Measurements from ENCODE around the gene TASL.

The TASL gene

DNA sequence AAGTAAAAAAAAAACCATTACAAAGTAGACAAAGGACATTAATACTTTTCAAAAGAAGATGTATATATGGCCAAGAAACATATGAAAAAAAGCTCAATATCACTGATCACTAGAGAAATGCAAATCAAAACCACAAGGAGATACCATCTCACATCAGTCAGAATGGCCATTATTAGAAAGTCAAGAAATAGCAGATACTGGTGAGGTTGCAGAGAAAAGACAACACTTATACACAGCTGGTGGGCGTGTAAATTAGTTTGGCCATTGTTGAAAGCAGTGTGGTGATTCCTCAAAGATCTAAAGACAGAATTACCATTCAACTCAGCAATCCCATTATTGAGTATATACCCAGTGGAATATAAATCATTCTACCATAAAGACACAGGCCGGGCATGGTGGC, 39.3 kb downstream of the TASL start:
- Mint-ChIP-seq H3K9me3 (no peaks in the 10 kb centered on the region), H3K4me1 (ENCODE audit: low read depth) (no peaks in the 10 kb centered on the region), H3K27ac (no peak overlapping the region), H3K4me3 (no peak overlapping the region), H3K36me3 (ENCODE audit: low read depth) (no peaks in the 10 kb centered on the region), H3K27me3 (ENCODE audit: low read depth) (no peaks in the 10 kb centered on the region)

DNA sequence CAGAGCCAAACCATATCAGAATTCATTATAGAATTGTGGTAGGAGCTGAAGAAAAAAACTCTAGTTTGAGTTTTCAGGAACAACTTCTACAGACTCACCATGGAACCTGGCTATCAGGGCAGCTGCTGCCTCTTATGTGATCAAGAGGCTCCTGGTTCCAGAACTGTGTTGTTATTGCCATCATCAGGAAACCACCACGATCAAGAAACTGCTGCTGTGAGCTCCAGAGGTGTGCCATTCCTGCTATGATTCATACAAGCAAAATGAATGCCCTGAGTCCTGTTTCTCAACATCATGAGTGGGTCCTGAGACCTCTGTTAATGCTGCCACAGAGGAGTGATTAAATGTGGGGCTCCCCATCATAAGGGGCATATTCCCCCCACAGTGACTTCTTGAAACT, 43.7 kb downstream of the TASL start:
- Mint-ChIP-seq H3K9me3 (no peaks in the 10 kb centered on the region), H3K27ac (no peak overlapping the region), H3K4me1 (ENCODE audit: low read depth) (peaks cover 2% of the 10 kb centered on the region), H3K36me3 (ENCODE audit: low read depth) (no peaks in the 10 kb centered on the region), H3K4me3 (no peak overlapping the region), H3K27me3 (ENCODE audit: low read depth) (peaks cover 4% of the 10 kb centered on the region)

DNA sequence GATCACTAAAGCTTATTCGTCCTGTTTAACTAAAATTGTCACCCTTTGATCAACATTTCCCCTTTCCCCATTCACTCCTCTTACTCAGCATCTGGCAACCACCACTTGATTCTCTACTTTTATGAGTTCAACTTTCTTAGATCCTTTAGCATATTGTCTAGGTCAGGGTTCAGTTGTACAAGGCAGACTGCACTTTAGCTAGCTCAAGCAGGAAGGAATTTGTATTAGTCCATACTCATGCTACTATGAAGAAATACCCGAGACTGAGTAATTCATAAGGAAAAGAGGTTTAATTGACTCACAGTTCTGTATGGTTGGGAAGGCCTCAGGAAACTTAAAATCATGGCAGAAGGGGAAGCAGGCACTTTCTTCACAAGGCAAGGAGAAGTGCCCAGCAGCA, 44.3 kb downstream of the TASL start:
- H3K27me3 Mint-ChIP-seq (ENCODE audit: low read depth): peaks cover 4% of the 10 kb centered on the region
- no peak overlapping the region for H3K4me3 Mint-ChIP-seq
- no peaks in the 10 kb centered on the region for H3K36me3 Mint-ChIP-seq (ENCODE audit: low read depth)
- H3K9me3 Mint-ChIP-seq: no peaks in the 10 kb centered on the region
- no peak overlapping the region for H3K27ac Mint-ChIP-seq
- H3K4me1 Mint-ChIP-seq (ENCODE audit: low read depth): peaks cover 2% of the 10 kb centered on the region

DNA sequence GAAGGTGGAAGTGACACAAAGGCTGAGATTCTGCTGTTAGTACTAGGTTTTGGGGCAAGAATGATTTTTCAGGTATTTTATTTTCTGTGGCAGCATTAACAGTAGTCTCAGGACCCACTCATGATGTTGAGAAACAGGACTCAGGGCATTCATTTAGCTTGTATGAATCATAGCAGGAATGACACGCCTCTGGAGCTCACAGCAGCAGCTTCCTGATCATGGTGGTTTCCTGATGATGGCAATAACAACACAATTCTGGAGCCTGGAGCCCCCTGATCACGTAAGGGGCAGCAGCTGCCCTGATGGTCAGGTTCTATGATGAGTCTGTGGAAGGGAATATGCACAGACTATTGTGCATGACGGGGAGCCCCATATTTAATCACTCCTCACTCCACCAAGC, 47.0 kb downstream of the TASL start:
- peaks cover 2% of the 10 kb centered on the region for H3K4me1 Mint-ChIP-seq (ENCODE audit: low read depth)
- H3K4me3 Mint-ChIP-seq: no peak overlapping the region
- H3K9me3 Mint-ChIP-seq: no peaks in the 10 kb centered on the region
- no peak overlapping the region for H3K27ac Mint-ChIP-seq
- H3K27me3 Mint-ChIP-seq (ENCODE audit: low read depth): peaks cover 4% of the 10 kb centered on the region
- no peaks in the 10 kb centered on the region for H3K36me3 Mint-ChIP-seq (ENCODE audit: low read depth)

GRCh38 chrX:30525732-30526131, 51.8 kb downstream of the TASL start:
- no peaks in the 10 kb centered on the region for H3K9me3 Mint-ChIP-seq
- peaks cover 4% of the 10 kb centered on the region for H3K27me3 Mint-ChIP-seq (ENCODE audit: low read depth)
- no peak overlapping the region for H3K4me3 Mint-ChIP-seq
- peaks cover 2% of the 10 kb centered on the region for H3K4me1 Mint-ChIP-seq (ENCODE audit: low read depth)
- no peaks in the 10 kb centered on the region for H3K36me3 Mint-ChIP-seq (ENCODE audit: low read depth)
- H3K27ac Mint-ChIP-seq: no peak overlapping the region

- no peaks in the 10 kb centered on the region for H3K9me3 Mint-ChIP-seq
- H3K36me3 Mint-ChIP-seq (ENCODE audit: low read depth): no peaks in the 10 kb centered on the region
Measured at GRCh38 chrX:30521440-30522182, 56.0 kb downstream of the TASL start.

DNA sequence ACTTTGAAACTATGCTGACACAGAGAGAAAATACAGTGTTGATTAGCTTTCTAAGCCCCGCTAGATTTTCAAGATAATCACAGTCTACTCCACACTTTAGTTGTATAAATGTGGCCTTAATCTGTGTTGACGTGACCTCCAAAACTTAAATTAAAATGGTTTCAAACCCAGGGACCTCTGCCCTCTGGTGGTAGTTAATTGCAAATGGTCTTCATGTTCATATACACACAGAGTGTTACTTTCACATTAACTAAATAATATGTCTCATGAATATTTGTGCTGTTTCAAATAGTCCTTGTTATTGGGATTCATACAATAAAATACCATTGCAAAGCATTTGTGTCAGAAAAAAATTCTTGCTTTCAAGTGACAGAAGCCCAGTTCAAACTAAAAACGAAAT, 64.3 kb downstream of the TASL start:
- Mint-ChIP-seq H3K9me3 (no peaks in the 10 kb centered on the region), H3K4me3 (no peak overlapping the region), H3K36me3 (ENCODE audit: low read depth) (no peaks in the 10 kb centered on the region), H3K27me3 (ENCODE audit: low read depth) (peaks cover 18% of the 10 kb centered on the region), H3K27ac (no peak overlapping the region), H3K4me1 (ENCODE audit: low read depth) (no peaks in the 10 kb centered on the region)

More at GRCh38 chrX:30521440-30522182, 56.0 kb downstream of the TASL start:
- H3K4me3 Mint-ChIP-seq: no peak overlapping the region
- no peaks in the 10 kb centered on the region for H3K4me1 Mint-ChIP-seq (ENCODE audit: low read depth)
- H3K27ac Mint-ChIP-seq: no peak overlapping the region
- no peaks in the 10 kb centered on the region for H3K27me3 Mint-ChIP-seq (ENCODE audit: low read depth)

Measured in T-helper 1 cell treated with Interleukin-12 subunit alpha and Interleukin-12 subunit beta and Interleukin-4 antibody, amounts not matched to agents 30 μg/mL and 1 μg/mL, for 36 hours (primary cell).